ENCODE results near the gene CMPK1.

CMPK1 gene

DNA sequence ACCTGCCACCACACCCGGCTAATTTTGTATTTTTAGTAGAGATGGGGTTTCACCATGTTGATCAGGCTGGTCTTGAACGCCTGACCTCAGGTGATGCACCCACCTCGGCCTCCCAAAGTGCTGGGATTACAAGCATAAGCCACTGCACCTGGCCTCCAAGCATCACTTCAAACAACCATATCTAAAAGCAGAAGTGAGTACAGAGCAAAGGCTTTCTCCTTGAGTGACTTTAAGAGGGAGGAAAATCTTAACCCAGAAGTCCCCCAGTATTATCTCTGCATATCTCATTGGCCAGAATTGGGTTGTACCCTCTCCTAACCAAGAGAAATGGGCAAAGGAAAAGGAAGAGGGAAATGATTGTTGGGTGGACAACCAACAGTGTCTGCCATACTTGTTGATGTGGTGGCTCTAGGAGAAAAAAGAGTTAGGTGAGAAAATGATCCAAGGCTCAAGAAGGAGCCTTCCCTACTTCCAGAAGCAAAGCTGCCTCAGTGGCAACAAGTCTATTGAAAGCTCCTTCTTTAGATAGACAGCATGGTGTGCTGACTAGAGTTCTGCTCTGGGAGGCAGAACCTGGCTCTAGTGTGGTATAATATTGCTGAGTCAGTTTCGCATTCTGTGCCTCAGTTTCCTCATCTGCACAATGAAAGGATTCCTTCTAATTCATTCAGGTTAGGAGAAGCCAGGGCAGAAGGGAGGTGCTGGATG, 65.7 kb downstream of the CMPK1 start:
- no peak for DNase-seq

GRCh38 chr1:47399846-47400155, 66.2 kb downstream of the CMPK1 start:
- DNase-seq = no peak

DNA sequence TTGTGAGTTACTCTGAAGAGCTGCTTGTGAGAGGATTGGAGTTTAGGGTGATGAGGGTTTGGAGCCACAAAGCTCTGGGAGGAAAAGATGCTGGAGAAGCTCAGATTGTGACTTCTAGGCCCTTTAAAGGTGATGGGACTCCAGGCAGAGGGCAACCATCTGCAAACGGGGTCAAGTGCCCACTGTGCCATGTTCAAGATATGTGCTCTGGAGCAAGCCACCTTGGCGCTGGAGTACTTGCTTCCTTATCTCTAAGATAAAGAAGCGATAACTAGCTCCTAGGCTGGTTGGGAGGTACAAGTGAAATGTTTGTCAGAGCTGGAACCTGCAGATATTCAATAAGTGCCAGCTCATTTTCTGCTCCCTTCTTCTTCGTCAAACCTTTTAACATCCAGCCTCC, 68.2 kb downstream of the CMPK1 start:
- DNase-seq = no peak

DNA sequence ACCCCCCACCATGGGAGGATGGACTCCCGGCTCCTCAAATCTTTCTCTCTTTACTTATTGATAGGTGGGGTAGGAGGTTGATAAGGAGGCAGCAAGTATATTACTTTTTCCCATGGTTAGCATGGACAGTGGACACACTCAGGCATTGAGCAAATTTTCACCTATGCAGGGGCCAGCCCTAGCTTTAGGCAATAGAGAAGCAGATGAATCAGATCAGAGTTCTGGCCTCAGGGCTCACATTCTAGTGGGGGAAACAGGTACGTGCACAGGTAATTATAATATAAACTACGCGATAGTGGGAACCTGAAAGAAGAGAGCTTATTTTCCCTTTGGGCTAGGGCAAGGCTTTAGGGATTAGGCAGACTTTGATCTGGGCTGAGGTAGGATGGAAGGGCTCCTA, 69.0 kb downstream of the CMPK1 start:
- DNase-seq = no peak

- no peak for DNase-seq
These were observed 69.8 kb downstream of the CMPK1 start for GRCh38 chr1:47403321-47403910.

DNA sequence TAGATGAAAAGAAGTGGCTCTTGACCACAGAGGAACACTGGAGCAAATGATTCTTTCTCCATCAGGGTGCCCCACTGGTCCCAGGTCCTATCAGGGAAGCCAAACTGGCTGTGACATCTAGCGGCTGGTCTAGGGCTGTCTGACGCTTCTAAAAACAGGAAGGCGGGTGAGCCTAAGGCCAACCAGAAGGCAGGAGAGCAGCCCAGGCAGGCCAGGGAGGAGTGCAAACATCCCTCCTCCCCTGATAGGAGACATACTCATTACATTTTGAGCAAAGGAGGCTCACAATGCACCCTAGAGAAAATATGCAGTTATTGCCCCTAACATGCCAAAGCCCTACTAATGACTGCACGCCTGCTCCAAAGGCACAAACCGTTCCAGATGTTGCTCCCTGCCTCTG, 72.1 kb downstream of the CMPK1 start:
- DNase-seq = no peak

DNA sequence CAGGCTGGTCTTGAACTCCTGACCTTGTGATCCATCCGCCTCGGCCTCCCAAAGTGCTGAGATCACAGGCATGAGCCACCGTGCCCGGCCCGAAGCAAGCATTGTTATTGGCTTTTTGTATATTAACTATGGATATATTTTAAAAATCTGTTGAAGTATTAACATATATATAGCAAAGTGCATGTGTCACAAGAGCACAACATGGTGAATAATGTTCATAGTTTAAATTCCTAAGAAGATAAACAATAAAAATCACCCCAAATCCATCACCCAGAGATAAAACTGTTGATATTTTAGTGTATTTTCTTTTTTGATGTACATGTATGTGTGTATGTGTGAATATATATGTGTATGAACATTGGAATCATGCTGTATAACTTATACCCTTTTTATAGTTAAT, 73.4 kb downstream of the CMPK1 start:
- DNase-seq = no peak

- DNase-seq = no peak
These were observed 73.9 kb downstream of the CMPK1 start for GRCh38 chr1:47407481-47407880.

DNA sequence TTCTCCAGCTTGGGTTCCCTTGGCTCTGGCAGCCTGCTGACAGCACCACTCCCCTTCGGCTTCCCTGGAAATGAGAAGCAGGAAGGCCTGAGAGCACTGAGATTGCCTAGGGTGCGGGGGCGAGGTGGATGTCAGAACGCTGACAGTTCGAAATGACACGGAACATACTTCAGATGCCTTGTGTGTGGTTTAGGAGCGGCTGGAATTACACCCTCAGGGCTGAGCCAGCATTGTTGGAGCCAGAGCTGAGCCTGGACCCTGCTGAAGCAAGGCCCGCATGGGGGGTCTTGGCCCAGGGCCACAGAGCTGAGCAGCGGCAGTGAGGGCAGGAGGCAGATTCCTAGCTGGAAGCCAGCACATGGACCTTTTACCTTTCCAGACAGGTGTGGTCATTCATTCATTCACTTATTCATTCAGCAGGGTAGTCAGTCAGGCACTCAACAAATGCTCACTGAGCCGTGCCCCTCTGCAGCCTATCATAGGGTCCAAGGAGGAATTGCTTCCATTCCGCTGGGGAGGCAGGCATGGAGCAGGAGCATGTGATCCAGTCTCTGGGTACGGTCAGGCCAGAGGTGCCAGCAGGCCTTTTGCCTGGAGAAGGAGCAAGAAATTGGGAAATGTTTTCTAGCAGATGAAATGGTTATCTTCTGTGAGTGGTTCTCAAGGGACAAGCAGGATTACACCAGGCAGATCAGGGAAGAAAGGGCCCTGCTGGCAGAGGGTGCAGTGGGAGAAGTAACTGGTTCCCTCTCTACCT, 75.9 kb downstream of the CMPK1 start:
- DNase-seq = no peak

DNA sequence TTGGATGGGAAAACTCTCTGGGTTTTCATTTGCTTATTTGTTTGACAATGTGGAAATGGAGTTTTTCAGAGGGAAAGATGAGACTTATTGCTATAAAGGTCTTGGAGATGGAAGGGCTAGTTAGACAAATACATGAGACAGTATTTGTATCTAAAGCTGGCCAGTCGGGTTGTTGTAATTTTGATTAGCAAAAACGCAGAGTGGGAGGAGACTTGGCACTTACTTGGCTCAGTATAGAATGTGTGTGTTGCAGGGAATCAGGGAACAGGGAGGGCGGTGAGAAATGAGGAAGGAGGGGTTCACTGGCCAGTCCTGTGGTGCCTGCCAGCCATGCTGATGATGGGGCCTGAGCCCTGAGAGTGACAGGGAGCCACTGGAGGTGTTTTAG, 76.5 kb downstream of the CMPK1 start:
- DNase-seq = no peak

DNA sequence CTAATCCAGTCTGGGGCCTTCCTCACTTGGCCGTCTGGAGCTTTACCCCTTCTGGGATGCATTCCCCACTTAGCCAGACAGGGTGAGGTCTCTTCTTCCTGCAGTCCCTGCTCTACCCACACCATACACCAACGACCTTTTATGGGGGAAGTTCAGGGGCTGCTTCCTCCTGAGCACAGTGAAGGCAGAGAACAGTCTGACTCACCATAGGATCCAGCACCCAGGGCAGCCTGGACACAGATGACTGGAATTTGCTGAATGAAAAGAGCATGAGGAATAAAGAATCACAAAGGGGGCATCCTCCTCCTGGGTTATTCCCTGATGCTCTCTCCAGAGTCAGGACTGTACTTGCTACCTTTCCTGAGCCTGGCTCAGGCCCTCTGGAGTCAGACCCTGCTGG, 77.8 kb downstream of the CMPK1 start:
- no peak for DNase-seq

GRCh38 chr1:47412437-47412836, 78.8 kb downstream of the CMPK1 start:
- DNase-seq = no peak

DNA sequence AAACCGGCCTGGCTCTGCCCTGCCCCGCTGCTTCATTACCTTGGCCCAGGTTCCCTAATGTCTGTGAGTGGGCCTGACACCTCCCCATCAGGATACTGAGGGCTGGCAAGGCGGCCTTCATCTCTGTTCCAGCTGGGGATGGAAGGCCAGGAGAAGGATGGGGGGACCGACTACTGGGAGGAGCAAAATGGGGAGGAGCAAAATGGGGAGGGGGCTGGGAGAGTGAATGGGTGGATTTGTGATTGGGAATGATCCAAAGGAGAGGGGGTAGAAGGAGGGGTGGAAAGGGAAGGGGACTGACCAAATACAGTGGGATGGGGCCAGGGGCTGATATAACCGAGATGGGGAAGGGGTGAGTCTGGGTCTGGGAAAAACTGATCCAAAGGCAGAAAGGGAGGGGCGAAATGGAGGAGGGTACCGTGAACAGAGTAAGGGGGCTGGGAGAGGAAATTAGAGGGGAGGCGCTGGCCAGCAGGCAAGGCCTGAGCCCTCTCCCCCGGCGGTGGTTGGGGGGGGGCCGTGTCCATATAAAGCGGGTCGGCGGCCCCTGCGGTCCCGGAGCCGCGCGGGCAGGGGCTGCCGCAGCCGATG, 82.2 kb downstream of the CMPK1 start, which contains the start of gene FOXE3:
FOXE3 (plus strand) TSS at position 558 of the 591 bp plus-strand sequence; CDS start at position 589, 31 bp downstream.
- DNase-seq = no peak

- no peak for DNase-seq
These were observed 83.0 kb downstream of the CMPK1 start for GRCh38 chr1:47416319-47417169.

- no peak for DNase-seq
These were observed 83.8 kb downstream of the CMPK1 start for GRCh38 chr1:47417170-47418044.

DNA sequence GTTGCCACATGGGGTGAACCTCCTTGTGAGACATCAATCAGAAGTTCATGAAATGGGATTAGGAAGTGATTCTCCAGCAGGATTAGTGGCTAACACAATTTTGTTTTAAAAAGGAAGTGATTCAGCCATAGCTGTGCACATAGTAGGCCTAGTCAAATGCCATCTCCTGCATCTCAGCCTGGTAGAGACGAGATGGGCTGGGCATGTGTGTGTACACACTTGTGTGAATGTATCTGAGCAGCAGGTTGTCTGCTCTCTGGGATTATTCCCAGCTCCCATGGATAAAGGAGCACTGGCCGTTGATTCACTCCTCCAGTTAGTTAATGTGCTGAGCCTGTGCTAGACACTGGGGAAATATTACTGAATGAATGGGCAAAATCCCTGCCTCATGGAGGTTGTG, 84.5 kb downstream of the CMPK1 start:
- no peak for DNase-seq

- DNase-seq = no peak
These were observed 85.2 kb downstream of the CMPK1 start for GRCh38 chr1:47418681-47419325.

DNA sequence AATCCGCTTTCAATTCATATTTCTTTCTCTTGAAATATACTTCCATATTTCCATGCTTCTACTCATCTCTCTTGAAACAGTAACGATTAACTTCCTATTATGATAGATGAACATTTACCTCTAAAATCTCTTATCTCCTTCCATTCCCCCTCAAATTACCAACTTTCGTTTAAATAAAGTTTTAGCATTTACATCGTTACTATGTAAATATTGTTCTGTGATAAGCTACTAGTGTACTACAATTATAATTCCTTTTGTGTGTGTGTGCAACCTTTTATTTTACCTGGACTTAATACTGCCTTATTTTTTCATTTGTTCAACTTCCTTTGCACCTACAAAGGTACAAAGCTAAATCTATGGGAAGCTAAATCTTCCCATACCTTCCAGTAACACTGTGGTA, 87.0 kb downstream of the CMPK1 start:
- DNase-seq = no peak

DNA sequence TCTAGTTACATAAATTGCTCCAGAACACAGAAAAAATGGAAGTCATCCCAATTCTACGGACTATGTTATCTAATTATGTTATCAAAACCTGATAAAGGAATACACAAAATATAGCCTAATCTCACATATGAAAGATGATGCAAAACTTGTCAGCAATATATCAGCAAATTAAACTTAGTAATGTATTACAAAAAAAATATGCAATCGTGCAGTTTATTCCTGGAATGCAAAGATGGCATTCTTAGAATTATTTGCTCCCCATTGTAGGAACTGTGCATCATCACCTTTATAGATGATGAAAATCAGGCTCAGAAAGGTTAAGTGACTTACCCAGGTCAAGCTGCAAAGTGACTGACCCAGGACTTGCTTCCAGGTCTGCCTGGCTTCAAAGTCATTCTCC, 90.3 kb downstream of the CMPK1 start:
- DNase-seq = no peak

DNA sequence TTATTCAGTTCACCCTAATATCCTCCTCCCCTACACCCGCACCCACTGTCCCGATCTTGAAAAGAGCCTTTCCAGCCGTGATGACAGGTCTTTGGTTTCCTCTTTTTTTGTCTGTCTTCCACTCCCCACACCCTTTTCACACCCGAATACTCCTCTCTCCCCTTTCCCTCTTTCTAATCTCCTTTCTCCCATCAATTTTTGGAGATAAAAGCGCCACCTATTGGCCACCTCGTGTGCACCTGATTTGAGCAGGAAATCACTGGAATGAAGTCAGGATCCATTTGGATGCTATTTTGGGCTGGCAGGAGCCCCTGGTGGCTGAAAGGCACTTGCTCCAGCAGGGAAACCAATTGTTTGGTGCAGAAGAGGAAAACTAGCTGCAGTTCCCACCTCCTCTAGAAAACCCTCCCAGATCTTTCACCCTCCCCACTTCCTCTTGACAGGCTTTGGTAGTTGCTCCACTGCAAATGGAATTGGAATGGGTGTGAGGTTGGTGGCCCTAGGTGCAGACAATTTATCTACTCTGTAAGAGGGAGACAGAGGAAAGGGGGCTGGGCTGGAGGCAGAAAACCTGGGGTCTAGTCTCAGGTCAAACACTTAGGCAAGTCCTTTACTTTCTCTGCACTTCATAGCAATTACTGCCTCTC, 90.9 kb downstream of the CMPK1 start:
- DNase-seq = peak; percentile 34
